ENCODE results near the gene FNDC11. TPM values are rescaled to one million over a fixed set of nuclear protein-coding genes. Genes with fewer than 3 reads are reported as not detected.

FNDC11 gene
- total RNA-seq, 2 experiments from 2014 or later: 1.7 to 1.8 TPM

GRCh38 chr20:63591147-63591533 lies 37.2 kb downstream of the FNDC11 start:
- Mint-ChIP-seq H3K4me3 (no peak overlapping the region), H3K27ac (no peak overlapping the region), H3K9me3 (no peaks in the 10 kb centered on the region), H3K4me1 (ENCODE audit: low read depth) (peaks cover 16% of the 10 kb centered on the region), H3K36me3 (ENCODE audit: low read depth) (peaks cover 70% of the 10 kb centered on the region), H3K27me3 (no peaks in the 10 kb centered on the region)
- Histone ChIP-seq H3K27me3 (ENCODE audit: control insufficient read depth in 1 of 2, insufficient read depth in 2 of 2, low read length in 2 of 2) (no peaks in the 10 kb centered on the region), H3K4me3 (ENCODE audit: low read length) (no peak overlapping the region), H3K36me3 (ENCODE audit: insufficient read depth, low read length) (peaks cover 56% of the 10 kb centered on the region), H3K9me3 (ENCODE audit: control insufficient read depth in 1 of 2, insufficient read depth in 1 of 2, low read length in 2 of 2) (no peaks in the 10 kb centered on the region), H3K27ac (ENCODE audit: low read depth in 1 of 2, low read length in 2 of 2) (no peak overlapping the region), H3K4me1 (ENCODE audit: insufficient read depth, low read length) (peaks cover 18% of the 10 kb centered on the region)
- no peak for ATAC-seq (ENCODE audit: poor library complexity)
- ChIA-PET CTCF (no interaction called here), POLR2A (interaction anchor here (0.6 kb wide), 1 partner anchor 65 kb away, joined by 3 read pairs; no protein-coding TSS in a partner anchor)
- TF ChIP-seq, protein P1, sequence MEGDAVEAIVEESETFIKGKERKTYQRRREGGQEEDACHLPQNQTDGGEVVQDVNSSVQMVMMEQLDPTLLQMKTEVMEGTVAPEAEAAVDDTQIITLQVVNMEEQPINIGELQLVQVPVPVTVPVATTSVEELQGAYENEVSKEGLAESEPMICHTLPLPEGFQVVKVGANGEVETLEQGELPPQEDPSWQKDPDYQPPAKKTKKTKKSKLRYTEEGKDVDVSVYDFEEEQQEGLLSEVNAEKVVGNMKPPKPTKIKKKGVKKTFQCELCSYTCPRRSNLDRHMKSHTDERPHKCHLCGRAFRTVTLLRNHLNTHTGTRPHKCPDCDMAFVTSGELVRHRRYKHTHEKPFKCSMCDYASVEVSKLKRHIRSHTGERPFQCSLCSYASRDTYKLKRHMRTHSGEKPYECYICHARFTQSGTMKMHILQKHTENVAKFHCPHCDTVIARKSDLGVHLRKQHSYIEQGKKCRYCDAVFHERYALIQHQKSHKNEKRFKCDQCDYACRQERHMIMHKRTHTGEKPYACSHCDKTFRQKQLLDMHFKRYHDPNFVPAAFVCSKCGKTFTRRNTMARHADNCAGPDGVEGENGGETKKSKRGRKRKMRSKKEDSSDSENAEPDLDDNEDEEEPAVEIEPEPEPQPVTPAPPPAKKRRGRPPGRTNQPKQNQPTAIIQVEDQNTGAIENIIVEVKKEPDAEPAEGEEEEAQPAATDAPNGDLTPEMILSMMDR (IDR thresholded peaks at IDR 0.05): no peak
- intact Hi-C loops (cut with DNase I, micrococcal nuclease): no loop called here
- no peak for DNase-seq

GRCh38 chr20:63591786-63592355 lies 37.9 kb downstream of the FNDC11 start:
- H3K27me3 Mint-ChIP-seq: no peaks in the 10 kb centered on the region
- H3K9me3 Mint-ChIP-seq: no peaks in the 10 kb centered on the region
- ChIA-PET POLR2A (interaction anchor here (1.1 kb wide), 1 partner anchor 290 kb away, joined by 3 read pairs; no protein-coding TSS in a partner anchor), CTCF (interaction anchor here (1.1 kb wide), 1 partner anchor 84 kb away, joined by 3 read pairs; no protein-coding TSS in a partner anchor)
- ATAC-seq (ENCODE audit: poor library complexity) (no peak), DNase-seq (no peak)
- no peak overlapping the region for H3K27ac Mint-ChIP-seq
- intact Hi-C loops (cut with DNase I, micrococcal nuclease): no loop called here
- peaks cover 70% of the 10 kb centered on the region for H3K36me3 Mint-ChIP-seq (ENCODE audit: low read depth)
- Histone ChIP-seq H3K27ac (ENCODE audit: low read depth in 1 of 2, low read length in 2 of 2) (no peak overlapping the region), H3K27me3 (ENCODE audit: control insufficient read depth in 1 of 2, insufficient read depth in 2 of 2, low read length in 2 of 2) (no peaks in the 10 kb centered on the region), H3K4me1 (ENCODE audit: insufficient read depth, low read length) (peaks cover 18% of the 10 kb centered on the region), H3K36me3 (ENCODE audit: insufficient read depth, low read length) (peaks cover 60% of the 10 kb centered on the region), H3K9me3 (ENCODE audit: control insufficient read depth in 1 of 2, insufficient read depth in 1 of 2, low read length in 2 of 2) (no peaks in the 10 kb centered on the region), H3K4me3 (ENCODE audit: low read length) (no peak overlapping the region)
- TF ChIP-seq, protein P1 (IDR thresholded peaks at IDR 0.05): no peak
- peaks cover 16% of the 10 kb centered on the region for H3K4me1 Mint-ChIP-seq (ENCODE audit: low read depth)
- no peak overlapping the region for H3K4me3 Mint-ChIP-seq

GRCh38 chr20:63592661-63593060 lies 38.7 kb downstream of the FNDC11 start:
- no peak for ATAC-seq (ENCODE audit: poor library complexity)
- no peak overlapping the region for H3K27ac ChIP-seq (ENCODE audit: low read depth in 1 of 2, low read length in 2 of 2)
- no peaks in the 10 kb centered on the region for H3K9me3 ChIP-seq (ENCODE audit: control insufficient read depth in 1 of 2, insufficient read depth in 1 of 2, low read length in 2 of 2)
- DNase-seq: no peak
- Mint-ChIP-seq H3K27ac (no peak overlapping the region), H3K36me3 (ENCODE audit: low read depth) (peaks cover 70% of the 10 kb centered on the region), H3K4me1 (ENCODE audit: low read depth) (peaks cover 9% of the 10 kb centered on the region), H3K27me3 (no peaks in the 10 kb centered on the region), H3K9me3 (no peaks in the 10 kb centered on the region), H3K4me3 (no peak overlapping the region)
- CTCF ChIA-PET: no interaction called here
- H3K4me1 ChIP-seq (ENCODE audit: insufficient read depth, low read length): peaks cover 12% of the 10 kb centered on the region
- TF ChIP-seq, protein P1 (IDR thresholded peaks at IDR 0.05): no peak
- H3K27me3 ChIP-seq (ENCODE audit: control insufficient read depth in 1 of 2, insufficient read depth in 2 of 2, low read length in 2 of 2): no peaks in the 10 kb centered on the region
- POLR2A ChIA-PET: interaction anchor here (1.1 kb wide), 1 partner anchor 289 kb away, joined by 3 read pairs; no protein-coding TSS in a partner anchor
- H3K4me3 ChIP-seq (ENCODE audit: low read length): no peak overlapping the region
- H3K36me3 ChIP-seq (ENCODE audit: insufficient read depth, low read length): peaks cover 64% of the 10 kb centered on the region
- intact Hi-C loops (cut with DNase I, micrococcal nuclease): no loop called here
